GM23338 (cell line): Measurements from ENCODE around the gene ZNF783. TPM values are rescaled to one million over a fixed set of nuclear protein-coding genes. Genes with fewer than 3 reads are reported as not detected.

Source experiments
- ATAC-seq: fragments of 200-7000 bp; cut with Tn5 transposase; 3 replicates; pipeline ENCODE4 v1.9.1; 2020
- DNase-seq: peaks from one replicate; pipeline ENCODE4 v3.0.0-alpha.2; 2015; ENCODE audit warnings: low spot score
- H2AFZ ChIP-seq: fragments of 200-600 bp; sonication (generic); 2 replicates; pipeline ENCODE4 v1.8.0; 2016; ENCODE audit warnings: antibody characterized with exemption, mild to moderate bottlenecking, moderate library complexity
- H3F3A ChIP-seq: fragments of 200-600 bp; sonication (generic); replicated peaks from 2 replicates; pipeline ENCODE4 v1.8.0; 2017; ENCODE audit warnings: antibody characterized with exemption, mixed run types, low read depth
- H3K27ac ChIP-seq: fragments of 200-600 bp; sonication (generic); 2 replicates; pipeline ENCODE4 v1.6.1; 2016; ENCODE audit warnings: low read depth
- H3K27me3 ChIP-seq: fragments of 200-600 bp; sonication (generic); 2 replicates; pipeline ENCODE4 v1.8.0; 2016; ENCODE audit warnings: mild to moderate bottlenecking, mixed run types, moderate library complexity; ENCODE audit not compliant: insufficient read depth
- H3K36me3 ChIP-seq: fragments of 200-600 bp; sonication (generic); 2 replicates; pipeline ENCODE4 v1.8.0; 2016; ENCODE audit warnings: mild to moderate bottlenecking; ENCODE audit not compliant: insufficient read depth
- H3K4me1 ChIP-seq: fragments of 200-600 bp; sonication (generic); 2 replicates; pipeline ENCODE4 v1.8.0; 2016; ENCODE audit warnings: mild to moderate bottlenecking, moderate library complexity; ENCODE audit not compliant: insufficient read depth
- H3K4me2 ChIP-seq: fragments of 200-600 bp; sonication (generic); 2 replicates; pipeline ENCODE4 v1.7.1; 2017; ENCODE audit warnings: mixed run types
- H3K4me3 ChIP-seq: fragments of 200-600 bp; sonication (generic); 2 replicates; pipeline ENCODE4 v1.6.1; 2016; ENCODE audit warnings: mixed run types
- H3K79me2 ChIP-seq: fragments of 200-600 bp; sonication (generic); replicated peaks from 2 replicates; pipeline ENCODE4 v1.8.0; 2017; ENCODE audit warnings: mild to moderate bottlenecking; ENCODE audit not compliant: insufficient read depth
- H3K9me2 ChIP-seq: fragments of 200-600 bp; sonication (generic); 2 replicates; pipeline ENCODE4 v1.8.0; 2017; ENCODE audit not compliant: insufficient read depth
- H4K20me1 ChIP-seq: fragments of 200-600 bp; sonication (generic); replicated peaks from 2 replicates; pipeline ENCODE4 v1.8.0; 2017; ENCODE audit warnings: mild to moderate bottlenecking; ENCODE audit not compliant: insufficient read depth
- H3K27ac Mint-ChIP-seq: 2 replicates; pipeline ENCODE4 v1.8.0; 2020; ENCODE audit warnings: inconsistent platforms, mild to moderate bottlenecking, moderate library complexity, mixed read lengths
- H3K27me3 Mint-ChIP-seq: 3 replicates; pipeline ENCODE4 v1.8.0; 2022; ENCODE audit warnings: low read depth, mild to moderate bottlenecking, moderate library complexity, mixed read lengths, inconsistent platforms; ENCODE audit not compliant: insufficient read depth, poor library complexity
- H3K36me3 Mint-ChIP-seq: 3 replicates; pipeline ENCODE4 v1.8.0; 2021; ENCODE audit warnings: low read depth, mild to moderate bottlenecking, inconsistent platforms, moderate library complexity, mixed read lengths
- H3K4me1 Mint-ChIP-seq: 3 replicates; pipeline ENCODE4 v1.8.0; 2020; ENCODE audit warnings: mild to moderate bottlenecking, inconsistent platforms, mixed read lengths
- H3K4me3 Mint-ChIP-seq: 3 replicates; pipeline ENCODE4 v1.8.0; 2021; ENCODE audit warnings: moderate library complexity, mild to moderate bottlenecking, inconsistent platforms, mixed read lengths
- H3K9me3 Mint-ChIP-seq: 3 replicates; pipeline ENCODE4 v1.8.0; 2020; ENCODE audit warnings: moderate library complexity, mild to moderate bottlenecking, inconsistent platforms, mixed read lengths
- CREB1 ChIP-seq: fragments of 250-450 bp; sonication (Bioruptor Pico); IDR thresholded peaks from 2 replicates; pipeline ENCODE4 v1.5.0; 2020; ENCODE audit warnings: low read depth, mild to moderate bottlenecking, moderate library complexity
- CTCF ChIP-seq, 2 experiments: fragments of 200-600 bp in 1 of 2; sonication (generic) in 1 of 2; conservative IDR thresholded peaks; 2 replicates each; pipeline versions ENCODE4 v1.5.1 to v1.6.1; 2016 to 2017; ENCODE audit warnings: antibody characterized with exemption in 2 of 2, low read depth in 2 of 2, mild to moderate bottlenecking in 2 of 2, moderate library complexity in 1 of 2
- POLR2AphosphoS5 ChIP-seq: IDR thresholded peaks from 2 replicates; pipeline ENCODE4 v1.6.1; 2016; ENCODE audit warnings: antibody characterized with exemption, low read depth
- polyA plus RNA-seq: library from polyadenylated mRNA; unstranded; fragments of >200 nt; fragmentation: Nextera tagmentation; extraction: Ambion mirVana; gene quantifications from 2 replicates; pipeline ENCODE4 v1.2.1, GENCODE V29; 2016
- total RNA-seq: library from RNA; depleted of rRNA; stranded (reverse); fragments of >200 nt; shearing (Covaris generic); gene quantifications from 2 replicates; pipeline ENCODE4 v1.2.3, GENCODE V29; 2014
- TF ChIP-seq, protein P1 (sequence below): IDR thresholded peaks from 2 replicates; pipeline ENCODE4 v1.6.1; 2016; ENCODE audit warnings: antibody characterized with exemption
- TF ChIP-seq, protein P2 (sequence below): fragments of 250-450 bp; sonication (Bioruptor Pico); IDR thresholded peaks from 2 replicates; pipeline ENCODE4 v1.5.0; 2020; ENCODE audit warnings: mild to moderate bottlenecking, moderate library complexity

Gene ZNF783
- total and polyA plus RNA-seq, 2 experiments from 2014 or later = 2.1 to 9.0 TPM

- peaks cover 12% of the 10 kb centered on the region for H3K27me3 Mint-ChIP-seq
- TF ChIP-seq CTCF (conservative IDR thresholded peaks at IDR 0.05; ENCODE audit: low read depth in 2 of 2) = no peak
- TF ChIP-seq CREB1 (CRISPR knock-in tag) = no peak
- TF ChIP-seq, protein P1, sequence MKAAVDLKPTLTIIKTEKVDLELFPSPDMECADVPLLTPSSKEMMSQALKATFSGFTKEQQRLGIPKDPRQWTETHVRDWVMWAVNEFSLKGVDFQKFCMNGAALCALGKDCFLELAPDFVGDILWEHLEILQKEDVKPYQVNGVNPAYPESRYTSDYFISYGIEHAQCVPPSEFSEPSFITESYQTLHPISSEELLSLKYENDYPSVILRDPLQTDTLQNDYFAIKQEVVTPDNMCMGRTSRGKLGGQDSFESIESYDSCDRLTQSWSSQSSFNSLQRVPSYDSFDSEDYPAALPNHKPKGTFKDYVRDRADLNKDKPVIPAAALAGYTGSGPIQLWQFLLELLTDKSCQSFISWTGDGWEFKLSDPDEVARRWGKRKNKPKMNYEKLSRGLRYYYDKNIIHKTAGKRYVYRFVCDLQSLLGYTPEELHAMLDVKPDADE = no peak
- TF ChIP-seq, protein P2, sequence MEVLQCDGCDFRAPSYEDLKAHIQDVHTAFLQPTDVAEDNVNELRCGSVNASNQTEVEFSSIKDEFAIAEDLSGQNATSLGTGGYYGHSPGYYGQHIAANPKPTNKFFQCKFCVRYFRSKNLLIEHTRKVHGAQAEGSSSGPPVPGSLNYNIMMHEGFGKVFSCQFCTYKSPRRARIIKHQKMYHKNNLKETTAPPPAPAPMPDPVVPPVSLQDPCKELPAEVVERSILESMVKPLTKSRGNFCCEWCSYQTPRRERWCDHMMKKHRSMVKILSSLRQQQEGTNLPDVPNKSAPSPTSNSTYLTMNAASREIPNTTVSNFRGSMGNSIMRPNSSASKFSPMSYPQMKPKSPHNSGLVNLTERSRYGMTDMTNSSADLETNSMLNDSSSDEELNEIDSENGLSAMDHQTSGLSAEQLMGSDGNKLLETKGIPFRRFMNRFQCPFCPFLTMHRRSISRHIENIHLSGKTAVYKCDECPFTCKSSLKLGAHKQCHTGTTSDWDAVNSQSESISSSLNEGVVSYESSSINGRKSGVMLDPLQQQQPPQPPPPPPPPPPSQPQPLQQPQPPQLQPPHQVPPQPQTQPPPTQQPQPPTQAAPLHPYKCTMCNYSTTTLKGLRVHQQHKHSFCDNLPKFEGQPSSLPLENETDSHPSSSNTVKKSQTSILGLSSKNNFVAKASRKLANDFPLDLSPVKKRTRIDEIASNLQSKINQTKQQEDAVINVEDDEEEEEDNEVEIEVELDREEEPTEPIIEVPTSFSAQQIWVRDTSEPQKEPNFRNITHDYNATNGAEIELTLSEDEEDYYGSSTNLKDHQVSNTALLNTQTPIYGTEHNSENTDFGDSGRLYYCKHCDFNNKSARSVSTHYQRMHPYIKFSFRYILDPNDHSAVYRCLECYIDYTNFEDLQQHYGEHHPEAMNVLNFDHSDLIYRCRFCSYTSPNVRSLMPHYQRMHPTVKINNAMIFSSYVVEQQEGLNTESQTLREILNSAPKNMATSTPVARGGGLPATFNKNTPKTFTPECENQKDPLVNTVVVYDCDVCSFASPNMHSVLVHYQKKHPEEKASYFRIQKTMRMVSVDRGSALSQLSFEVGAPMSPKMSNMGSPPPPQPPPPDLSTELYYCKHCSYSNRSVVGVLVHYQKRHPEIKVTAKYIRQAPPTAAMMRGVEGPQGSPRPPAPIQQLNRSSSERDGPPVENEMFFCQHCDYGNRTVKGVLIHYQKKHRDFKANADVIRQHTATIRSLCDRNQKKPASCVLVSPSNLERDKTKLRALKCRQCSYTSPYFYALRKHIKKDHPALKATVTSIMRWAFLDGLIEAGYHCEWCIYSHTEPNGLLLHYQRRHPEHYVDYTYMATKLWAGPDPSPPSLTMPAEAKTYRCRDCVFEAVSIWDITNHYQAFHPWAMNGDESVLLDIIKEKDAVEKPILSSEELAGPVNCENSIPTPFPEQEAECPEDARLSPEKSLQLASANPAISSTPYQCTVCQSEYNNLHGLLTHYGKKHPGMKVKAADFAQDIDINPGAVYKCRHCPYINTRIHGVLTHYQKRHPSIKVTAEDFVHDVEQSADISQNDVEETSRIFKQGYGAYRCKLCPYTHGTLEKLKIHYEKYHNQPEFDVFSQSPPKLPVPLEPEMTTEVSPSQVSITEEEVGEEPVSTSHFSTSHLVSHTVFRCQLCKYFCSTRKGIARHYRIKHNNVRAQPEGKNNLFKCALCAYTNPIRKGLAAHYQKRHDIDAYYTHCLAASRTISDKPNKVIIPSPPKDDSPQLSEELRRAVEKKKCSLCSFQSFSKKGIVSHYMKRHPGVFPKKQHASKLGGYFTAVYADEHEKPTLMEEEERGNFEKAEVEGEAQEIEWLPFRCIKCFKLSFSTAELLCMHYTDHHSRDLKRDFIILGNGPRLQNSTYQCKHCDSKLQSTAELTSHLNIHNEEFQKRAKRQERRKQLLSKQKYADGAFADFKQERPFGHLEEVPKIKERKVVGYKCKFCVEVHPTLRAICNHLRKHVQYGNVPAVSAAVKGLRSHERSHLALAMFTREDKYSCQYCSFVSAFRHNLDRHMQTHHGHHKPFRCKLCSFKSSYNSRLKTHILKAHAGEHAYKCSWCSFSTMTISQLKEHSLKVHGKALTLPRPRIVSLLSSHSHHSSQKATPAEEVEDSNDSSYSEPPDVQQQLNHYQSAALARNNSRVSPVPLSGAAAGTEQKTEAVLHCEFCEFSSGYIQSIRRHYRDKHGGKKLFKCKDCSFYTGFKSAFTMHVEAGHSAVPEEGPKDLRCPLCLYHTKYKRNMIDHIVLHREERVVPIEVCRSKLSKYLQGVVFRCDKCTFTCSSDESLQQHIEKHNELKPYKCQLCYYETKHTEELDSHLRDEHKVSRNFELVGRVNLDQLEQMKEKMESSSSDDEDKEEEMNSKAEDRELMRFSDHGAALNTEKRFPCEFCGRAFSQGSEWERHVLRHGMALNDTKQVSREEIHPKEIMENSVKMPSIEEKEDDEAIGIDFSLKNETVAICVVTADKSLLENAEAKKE (CRISPR knock-in tag) = no peak
- no peak for TF ChIP-seq POLR2AphosphoS5
- ATAC-seq (no peak), DNase-seq (no peak)
- H3K9me3 Mint-ChIP-seq = no peaks in the 10 kb centered on the region
- Histone ChIP-seq H3K4me2 (no peak overlapping the region), H3K4me1 (no peaks in the 10 kb centered on the region), H3K27ac (no peak overlapping the region), H3F3A (peaks cover 5% of the 10 kb centered on the region; the same call in 1 of the 2 replicates), H3K9me2 (no peaks in the 10 kb centered on the region), H3K4me3 (no peak overlapping the region), H3K36me3 (no peaks in the 10 kb centered on the region), H3K79me2 (no peaks in the 10 kb centered on the region), H2AFZ (no peak overlapping the region), H4K20me1 (no peaks in the 10 kb centered on the region; the same call in 1 of the 2 replicates), H3K27me3 (no peaks in the 10 kb centered on the region)
- H3K4me1 Mint-ChIP-seq = peaks cover 10% of the 10 kb centered on the region
- H3K27ac Mint-ChIP-seq = no peak overlapping the region
- H3K36me3 Mint-ChIP-seq = peaks cover 45% of the 10 kb centered on the region
- H3K4me3 Mint-ChIP-seq = no peak overlapping the region
Measured at GRCh38 chr7:149223176-149223575, 38.8 kb upstream of the ZNF783 start.
